Measurements from ENCODE around the gene PRICKLE4.

- TF ChIP-seq ZNF121 (CRISPR knock-in tag; IDR thresholded peaks at IDR 0.05) (no peak), ZNF232 (CRISPR knock-in tag; IDR thresholded peaks at IDR 0.05) (no peak)
- TF ChIP-seq, protein P1, sequence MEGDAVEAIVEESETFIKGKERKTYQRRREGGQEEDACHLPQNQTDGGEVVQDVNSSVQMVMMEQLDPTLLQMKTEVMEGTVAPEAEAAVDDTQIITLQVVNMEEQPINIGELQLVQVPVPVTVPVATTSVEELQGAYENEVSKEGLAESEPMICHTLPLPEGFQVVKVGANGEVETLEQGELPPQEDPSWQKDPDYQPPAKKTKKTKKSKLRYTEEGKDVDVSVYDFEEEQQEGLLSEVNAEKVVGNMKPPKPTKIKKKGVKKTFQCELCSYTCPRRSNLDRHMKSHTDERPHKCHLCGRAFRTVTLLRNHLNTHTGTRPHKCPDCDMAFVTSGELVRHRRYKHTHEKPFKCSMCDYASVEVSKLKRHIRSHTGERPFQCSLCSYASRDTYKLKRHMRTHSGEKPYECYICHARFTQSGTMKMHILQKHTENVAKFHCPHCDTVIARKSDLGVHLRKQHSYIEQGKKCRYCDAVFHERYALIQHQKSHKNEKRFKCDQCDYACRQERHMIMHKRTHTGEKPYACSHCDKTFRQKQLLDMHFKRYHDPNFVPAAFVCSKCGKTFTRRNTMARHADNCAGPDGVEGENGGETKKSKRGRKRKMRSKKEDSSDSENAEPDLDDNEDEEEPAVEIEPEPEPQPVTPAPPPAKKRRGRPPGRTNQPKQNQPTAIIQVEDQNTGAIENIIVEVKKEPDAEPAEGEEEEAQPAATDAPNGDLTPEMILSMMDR (IDR thresholded peaks at IDR 0.05): peak; percentile 92
Observed at GRCh38 chr6:41779788-41780550, 613 bp upstream of the PRICKLE4 start, which contains the start of gene FRS3.
